Measurements from ENCODE around the gene PDCD2.

GRCh38 chr6:170584181-170584953, at the start of gene PDCD2:
- TF ChIP-seq CTCF (IDR thresholded peaks at IDR 0.05) (no peak), POLR2A (IDR thresholded peaks at IDR 0.05) (no peak)
